GM19397 (cell line): Measurements from ENCODE around the gene AOAH.
"Not testable (repeated sequence)": the region's sequence is repeated elsewhere in the genome, so short reads cannot be mapped to it uniquely, and the experiment has no call there.

ENCODE experiments used
- ATAC-seq: cut with Tn5 transposase; IDR thresholded peaks from one replicate; pipeline ENCODE4 v1.9.1; 2021; ENCODE audit warnings: mild to moderate bottlenecking, moderate library complexity; ENCODE audit not compliant: unreplicated experiment

Gene AOAH

DNA sequence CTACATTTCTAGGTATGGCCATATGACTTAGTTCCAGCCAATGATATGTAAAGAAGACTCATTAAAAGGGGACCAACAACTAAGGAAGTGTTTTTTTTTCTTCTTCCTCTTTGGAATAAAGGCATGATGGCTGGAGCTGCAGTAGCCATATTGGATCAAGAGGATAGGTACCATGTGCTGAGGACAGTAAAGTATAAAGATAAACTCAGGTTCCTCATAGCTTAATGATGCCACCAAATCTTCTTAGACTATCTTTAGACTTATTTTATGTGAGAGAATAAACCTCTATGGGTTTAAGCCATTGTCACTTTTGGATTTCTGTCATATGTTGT is 249.3 kb downstream of the AOAH start:
- ATAC-seq: no peak

- ATAC-seq: no peak
These were observed 249.8 kb downstream of the AOAH start for GRCh38 chr7:36474283-36475010.

DNA sequence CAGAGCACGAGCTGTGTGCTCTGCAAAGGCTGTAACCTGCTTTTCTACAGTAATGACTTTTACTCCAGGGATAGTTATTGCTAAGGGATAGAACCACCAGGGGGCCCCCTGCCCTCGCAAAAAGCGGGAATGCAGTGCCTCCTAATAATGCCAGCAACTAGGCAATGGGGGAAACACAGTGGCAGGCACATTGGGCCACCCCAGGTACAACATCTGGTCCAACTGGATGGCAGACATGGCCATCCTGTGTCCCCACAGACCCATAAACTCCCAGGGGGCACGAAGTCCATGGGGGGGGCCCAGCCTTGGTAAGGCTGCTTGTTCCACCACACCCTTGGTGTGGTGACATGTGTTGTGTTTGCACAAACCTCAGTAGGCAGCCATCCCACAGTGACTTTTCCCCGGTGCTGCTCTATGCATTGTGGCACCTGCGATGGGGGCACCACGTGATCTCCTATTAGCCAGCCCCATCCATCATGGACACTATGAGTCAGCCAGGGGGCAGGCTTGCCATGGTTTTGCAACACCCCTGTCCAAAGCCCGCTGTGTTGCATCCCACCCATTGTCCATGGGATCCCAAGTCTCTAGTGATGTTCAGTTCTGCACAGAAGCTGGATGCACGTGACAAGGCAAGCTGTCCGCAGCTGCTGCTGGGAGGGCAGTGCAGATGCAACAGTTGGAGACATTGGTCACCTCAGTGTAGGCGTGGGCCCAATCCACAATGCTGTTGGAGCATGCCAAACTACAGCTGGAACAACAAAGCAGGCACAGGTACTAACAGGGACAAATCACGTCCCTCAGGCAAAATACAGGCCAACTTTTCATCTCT is 250.6 kb downstream of the AOAH start:
- ATAC-seq: no peak

- ATAC-seq: no peak
These were observed 252.1 kb downstream of the AOAH start for GRCh38 chr7:36472141-36472729.

- ATAC-seq: no peak
These were observed 255.1 kb downstream of the AOAH start for GRCh38 chr7:36469236-36469635.

- no peak for ATAC-seq
These were observed 255.8 kb downstream of the AOAH start for GRCh38 chr7:36468370-36469101.

- ATAC-seq: not testable (repeated sequence)
These were observed 258.3 kb downstream of the AOAH start for GRCh38 chr7:36466001-36466400.

DNA sequence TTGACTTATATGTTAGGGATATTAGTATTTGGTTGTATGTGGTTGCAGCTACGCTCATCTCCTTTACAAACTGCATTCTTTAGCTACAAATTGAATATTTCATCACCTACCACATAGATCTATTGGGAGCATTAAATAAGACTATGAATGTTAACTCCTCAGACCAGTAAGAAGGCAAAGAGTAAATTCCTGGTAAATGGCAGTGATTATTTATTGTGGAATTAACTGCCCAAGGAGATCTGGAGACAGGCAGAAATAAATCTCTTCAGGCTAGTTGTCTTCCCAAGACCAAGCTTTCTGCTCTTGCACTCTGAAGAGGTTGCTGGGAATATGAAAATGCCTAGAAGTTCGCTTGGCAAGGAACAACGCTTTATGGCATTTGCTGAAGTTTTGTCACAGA is 260.0 kb downstream of the AOAH start:
- no peak for ATAC-seq
